Neural cell (in vitro differentiated cells): ENCODE results near the gene NRIP3. TPM values are rescaled to one million over a fixed set of nuclear protein-coding genes. Genes with fewer than 3 reads are reported as not detected.

Experiments used
- H2AFZ ChIP-seq: fragments of 200-600, 300-800 bp; sonication (generic), shearing (Covaris generic); 2 replicates; pipeline ENCODE4 v1.6.0; 2014; ENCODE audit warnings: low read depth, mild to moderate bottlenecking, antibody characterized with exemption, low read length, moderate library complexity
- H3F3A ChIP-seq: fragments of 200-600 bp; shearing (Covaris generic); 2 replicates; pipeline ENCODE4 v1.6.1; 2016; ENCODE audit warnings: mild to moderate bottlenecking, moderate library complexity, mixed read lengths, antibody characterized with exemption, low read length; ENCODE audit not compliant: insufficient read depth, poor library complexity, severe bottlenecking
- H3K27ac ChIP-seq: fragments of 200-600, 300-800 bp; sonication (generic), shearing (Covaris generic); 2 replicates; pipeline ENCODE4 v1.5.1; 2014; ENCODE audit warnings: mild to moderate bottlenecking, low read length, moderate library complexity
- H3K27me3 ChIP-seq: fragments of 300-800, 200-600 bp; sonication (generic), shearing (Covaris generic); 2 replicates; pipeline ENCODE4 v1.6.0; 2014; ENCODE audit warnings: mild to moderate bottlenecking, low read depth, low read length, moderate library complexity; ENCODE audit not compliant: insufficient read depth
- H3K36me3 ChIP-seq: fragments of 300-800, 200-600 bp; sonication (generic), shearing (Covaris generic); 2 replicates; pipeline ENCODE4 v1.5.1; 2014; ENCODE audit warnings: mild to moderate bottlenecking, antibody characterized with exemption, low read length, moderate library complexity; ENCODE audit not compliant: insufficient read depth
- H3K4me2 ChIP-seq: fragments of 300-800, 200-600 bp; sonication (generic), shearing (Covaris generic); 2 replicates; pipeline ENCODE4 v1.6.0; 2014; ENCODE audit warnings: mild to moderate bottlenecking, low read length
- H3K4me3 ChIP-seq: fragments of 300-800, 200-600 bp; sonication (generic), shearing (Covaris generic); 2 replicates; pipeline ENCODE4 v1.5.1; 2014; ENCODE audit warnings: mild to moderate bottlenecking, low read length, moderate library complexity
- H3K79me2 ChIP-seq: fragments of 200-600 bp; shearing (Covaris generic); replicated peaks from 2 replicates; pipeline ENCODE4 v1.6.0; 2014; ENCODE audit warnings: mild to moderate bottlenecking, low read length, moderate library complexity; ENCODE audit not compliant: insufficient read depth
- H3K9ac ChIP-seq: fragments of 300-800, 200-600 bp; sonication (generic), shearing (Covaris generic); 2 replicates; pipeline ENCODE4 v1.6.1; 2016; ENCODE audit warnings: mild to moderate bottlenecking, low read length, mixed read lengths
- H3K9me2 ChIP-seq: fragments of 200-600 bp; shearing (Covaris generic); 2 replicates; pipeline ENCODE4 v1.6.1; 2016; ENCODE audit warnings: mild to moderate bottlenecking, low read length, mixed read lengths; ENCODE audit not compliant: insufficient read depth
- H3K9me3 ChIP-seq: fragments of 200-600, 300-800 bp; sonication (generic), shearing (Covaris generic); 2 replicates; pipeline ENCODE4 v1.6.1; 2016; ENCODE audit warnings: mild to moderate bottlenecking, mixed run types, low read length, moderate library complexity, mixed read lengths
- H4K20me1 ChIP-seq: fragments of 200-600 bp; shearing (Covaris generic); 2 replicates; pipeline ENCODE4 v1.6.1; 2016; ENCODE audit warnings: mild to moderate bottlenecking, mixed run types; ENCODE audit not compliant: insufficient read depth
- EP300 ChIP-seq: fragments of 450-650 bp; conservative IDR thresholded peaks from 2 replicates; pipeline ENCODE4 v1.6.1; 2014; ENCODE audit warnings: antibody characterized with exemption, mild to moderate bottlenecking, moderate library complexity; ENCODE audit not compliant: poor library complexity, severe bottlenecking
- EZH2 ChIP-seq: fragments of 200-600, 300-800 bp; shearing (Covaris generic), sonication (generic); IDR thresholded peaks from 2 replicates; pipeline ENCODE4 v1.6.1; 2014; ENCODE audit warnings: antibody characterized with exemption, low read length, borderline replicate concordance, mild to moderate bottlenecking; ENCODE audit not compliant: insufficient read depth, poor library complexity, severe bottlenecking
- MXI1 ChIP-seq: fragments of 450-650 bp; conservative IDR thresholded peaks from 2 replicates; pipeline ENCODE4 v1.6.1; 2014; ENCODE audit warnings: antibody characterized with exemption, mild to moderate bottlenecking; ENCODE audit not compliant: poor library complexity, severe bottlenecking
- POLR2AphosphoS5 ChIP-seq: IDR thresholded peaks from 2 replicates; pipeline ENCODE4 v1.6.1; 2012
- RAD21 ChIP-seq: fragments of 450-650 bp; conservative IDR thresholded peaks from 2 replicates; pipeline ENCODE4 v1.6.1; 2014; ENCODE audit warnings: antibody characterized with exemption, mild to moderate bottlenecking, moderate library complexity
- SMC3 ChIP-seq: fragments of 450-650 bp; conservative IDR thresholded peaks from 2 replicates; pipeline ENCODE4 v1.6.1; 2014; ENCODE audit warnings: antibody characterized with exemption, mild to moderate bottlenecking, moderate library complexity; ENCODE audit not compliant: poor library complexity
- TAF1 ChIP-seq: IDR thresholded peaks from 2 replicates; pipeline ENCODE4 v1.6.1; 2012; ENCODE audit warnings: low read depth
- polyA plus RNA-seq: library from polyadenylated mRNA; depleted of rRNA; stranded (reverse); fragments of >200 nt; gene quantifications from 2 replicates; pipeline ENCODE4 v1.2.3, GENCODE V29; 2014
- TF ChIP-seq, protein P1 (sequence below): fragments of 450-650 bp; IDR thresholded peaks from 2 replicates; pipeline ENCODE4 v1.5.1; 2014; ENCODE audit warnings: antibody characterized with exemption, mild to moderate bottlenecking, moderate library complexity; ENCODE audit not compliant: poor library complexity, severe bottlenecking
- TF ChIP-seq, protein P2 (sequence below): IDR thresholded peaks from 2 replicates; pipeline ENCODE4 v1.6.1; 2012; ENCODE audit warnings: borderline replicate concordance

NRIP3 gene
- polyA plus RNA-seq, 1 donor from 2014 or later: 8.8 TPM

- no peak overlapping the region for H3K4me3 ChIP-seq
- no peak overlapping the region for H3K9ac ChIP-seq
These were observed 2.1 kb downstream of the NRIP3 start for GRCh38 chr11:9001736-9002135.

DNA sequence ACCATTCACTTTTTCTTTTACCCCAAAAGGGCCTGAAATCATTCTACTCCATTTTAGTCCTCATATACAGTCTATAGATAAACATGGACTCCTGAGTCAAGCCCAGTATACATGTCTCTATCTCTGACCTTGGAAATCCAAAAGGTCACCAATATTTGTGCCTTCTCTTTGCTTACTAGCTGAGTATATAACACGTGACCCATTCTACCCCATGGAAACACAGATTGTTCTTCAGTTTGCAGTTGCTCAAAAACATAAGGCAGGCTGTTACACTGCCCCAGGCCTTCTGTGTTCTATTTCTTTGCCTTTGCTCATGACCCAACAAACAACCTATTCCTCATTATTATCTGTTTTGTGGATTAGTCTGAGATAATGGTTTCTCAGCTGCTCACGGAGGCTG, 5.8 kb downstream of the NRIP3 start:
- Histone ChIP-seq H3K27me3 (peaks cover 23% of the 10 kb centered on the region), H3K4me2 (no peak overlapping the region), H3K36me3 (no peaks in the 10 kb centered on the region), H3K27ac (no peak overlapping the region), H3K9me3 (no peaks in the 10 kb centered on the region), H3K9ac (no peak overlapping the region), H3K79me2 (no peaks in the 10 kb centered on the region), H3F3A (no peaks in the 10 kb centered on the region), H3K4me3 (no peak overlapping the region), H2AFZ (no peak overlapping the region), H3K9me2 (no peaks in the 10 kb centered on the region), H4K20me1 (no peaks in the 10 kb centered on the region)
- TF ChIP-seq RAD21 (no peak), MXI1 (no peak), POLR2AphosphoS5 (no peak), TAF1 (no peak)
- TF ChIP-seq, protein P1, sequence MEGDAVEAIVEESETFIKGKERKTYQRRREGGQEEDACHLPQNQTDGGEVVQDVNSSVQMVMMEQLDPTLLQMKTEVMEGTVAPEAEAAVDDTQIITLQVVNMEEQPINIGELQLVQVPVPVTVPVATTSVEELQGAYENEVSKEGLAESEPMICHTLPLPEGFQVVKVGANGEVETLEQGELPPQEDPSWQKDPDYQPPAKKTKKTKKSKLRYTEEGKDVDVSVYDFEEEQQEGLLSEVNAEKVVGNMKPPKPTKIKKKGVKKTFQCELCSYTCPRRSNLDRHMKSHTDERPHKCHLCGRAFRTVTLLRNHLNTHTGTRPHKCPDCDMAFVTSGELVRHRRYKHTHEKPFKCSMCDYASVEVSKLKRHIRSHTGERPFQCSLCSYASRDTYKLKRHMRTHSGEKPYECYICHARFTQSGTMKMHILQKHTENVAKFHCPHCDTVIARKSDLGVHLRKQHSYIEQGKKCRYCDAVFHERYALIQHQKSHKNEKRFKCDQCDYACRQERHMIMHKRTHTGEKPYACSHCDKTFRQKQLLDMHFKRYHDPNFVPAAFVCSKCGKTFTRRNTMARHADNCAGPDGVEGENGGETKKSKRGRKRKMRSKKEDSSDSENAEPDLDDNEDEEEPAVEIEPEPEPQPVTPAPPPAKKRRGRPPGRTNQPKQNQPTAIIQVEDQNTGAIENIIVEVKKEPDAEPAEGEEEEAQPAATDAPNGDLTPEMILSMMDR: no peak

More at GRCh38 chr11:9001736-9002135, 2.1 kb downstream of the NRIP3 start:
- TF ChIP-seq, protein P1: no peak
- TF ChIP-seq MXI1 (no peak), SMC3 (no peak), TAF1 (no peak), POLR2AphosphoS5 (no peak), RAD21 (no peak), EP300 (no peak), EZH2 (no peak)
- TF ChIP-seq, protein P2, sequence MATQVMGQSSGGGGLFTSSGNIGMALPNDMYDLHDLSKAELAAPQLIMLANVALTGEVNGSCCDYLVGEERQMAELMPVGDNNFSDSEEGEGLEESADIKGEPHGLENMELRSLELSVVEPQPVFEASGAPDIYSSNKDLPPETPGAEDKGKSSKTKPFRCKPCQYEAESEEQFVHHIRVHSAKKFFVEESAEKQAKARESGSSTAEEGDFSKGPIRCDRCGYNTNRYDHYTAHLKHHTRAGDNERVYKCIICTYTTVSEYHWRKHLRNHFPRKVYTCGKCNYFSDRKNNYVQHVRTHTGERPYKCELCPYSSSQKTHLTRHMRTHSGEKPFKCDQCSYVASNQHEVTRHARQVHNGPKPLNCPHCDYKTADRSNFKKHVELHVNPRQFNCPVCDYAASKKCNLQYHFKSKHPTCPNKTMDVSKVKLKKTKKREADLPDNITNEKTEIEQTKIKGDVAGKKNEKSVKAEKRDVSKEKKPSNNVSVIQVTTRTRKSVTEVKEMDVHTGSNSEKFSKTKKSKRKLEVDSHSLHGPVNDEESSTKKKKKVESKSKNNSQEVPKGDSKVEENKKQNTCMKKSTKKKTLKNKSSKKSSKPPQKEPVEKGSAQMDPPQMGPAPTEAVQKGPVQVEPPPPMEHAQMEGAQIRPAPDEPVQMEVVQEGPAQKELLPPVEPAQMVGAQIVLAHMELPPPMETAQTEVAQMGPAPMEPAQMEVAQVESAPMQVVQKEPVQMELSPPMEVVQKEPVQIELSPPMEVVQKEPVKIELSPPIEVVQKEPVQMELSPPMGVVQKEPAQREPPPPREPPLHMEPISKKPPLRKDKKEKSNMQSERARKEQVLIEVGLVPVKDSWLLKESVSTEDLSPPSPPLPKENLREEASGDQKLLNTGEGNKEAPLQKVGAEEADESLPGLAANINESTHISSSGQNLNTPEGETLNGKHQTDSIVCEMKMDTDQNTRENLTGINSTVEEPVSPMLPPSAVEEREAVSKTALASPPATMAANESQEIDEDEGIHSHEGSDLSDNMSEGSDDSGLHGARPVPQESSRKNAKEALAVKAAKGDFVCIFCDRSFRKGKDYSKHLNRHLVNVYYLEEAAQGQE: no peak
- Histone ChIP-seq H4K20me1 (no peaks in the 10 kb centered on the region), H2AFZ (no peak overlapping the region), H3K4me2 (no peak overlapping the region), H3K9me2 (no peaks in the 10 kb centered on the region), H3K79me2 (no peaks in the 10 kb centered on the region), H3K9me3 (no peaks in the 10 kb centered on the region), H3K27ac (no peak overlapping the region), H3K36me3 (no peaks in the 10 kb centered on the region), H3K27me3 (peaks cover 60% of the 10 kb centered on the region), H3F3A (no peaks in the 10 kb centered on the region)
